ENCODE measurements around the gene WDR36. TPM values are rescaled to one million over a fixed set of nuclear protein-coding genes. Genes with fewer than 3 reads are reported as not detected.

WDR36 gene
- total and polyA plus RNA-seq, 2 of the 8 experiments (the other 6 are each of a cell fraction or from before 2014, with no cell fraction given), result 9.3 to 41.8 TPM

GRCh38 chr5:111060169-111060568 is 32.0 kb upstream of the WDR36 start:
- H3K23me2 ChIP-seq (ENCODE audit: low read depth, low read length), result no peaks in the 10 kb centered on the region
- H3K9ac ChIP-seq (replicated peaks in 1 of 4; ENCODE audit: extremely low read depth in 1 of 4, low read depth in 3 of 4, low read length in 3 of 4), result no peak overlapping the region
- no peak overlapping the region for H2BK5ac ChIP-seq (ENCODE audit: low read depth, low read length)
- H3K4me2 ChIP-seq (ENCODE audit: insufficient read depth in 1 of 2, low read depth in 2 of 2, low read length in 2 of 2), result no peak overlapping the region
- no peak overlapping the region for H2AK5ac ChIP-seq (ENCODE audit: low read depth, low read length)
- no peak overlapping the region for H3K18ac ChIP-seq (ENCODE audit: extremely low read depth, low read length)
- no peak overlapping the region for H3K14ac ChIP-seq (ENCODE audit: insufficient read length)
- H2BK12ac ChIP-seq (ENCODE audit: low read depth, low read length), result no peak overlapping the region
- no peak overlapping the region for H3K4ac ChIP-seq (replicated peaks; ENCODE audit: insufficient read length, low read depth, low read length)
- no peaks in the 10 kb centered on the region for H3K36me3 ChIP-seq (ENCODE audit: control insufficient read depth in 2 of 4, insufficient read depth in 4 of 4, low read length in 3 of 4)
- ChIA-PET CTCF (ENCODE audit: partially characterized antibody) (no interaction called here), POLR2A (ENCODE audit: partially characterized antibody) (no interaction called here)
- H3K23ac ChIP-seq (ENCODE audit: insufficient read length), result no peak overlapping the region
- DNase-seq (ENCODE audit: low read depth in 1 of 2, low spot score in 2 of 2) (no peak), FAIRE-seq (no peak)
- no peak overlapping the region for H2BK20ac ChIP-seq (ENCODE audit: low read length)
- no peak overlapping the region for H3K4me3 ChIP-seq (ENCODE audit: extremely low read depth in 1 of 4, insufficient read depth in 2 of 4, low read depth in 3 of 4, low read length in 4 of 4)
- no peak overlapping the region for H4K91ac ChIP-seq (replicated peaks; ENCODE audit: insufficient read length, low read length)
- no peaks in the 10 kb centered on the region for H3K27me3 ChIP-seq (replicated peaks in 1 of 4; ENCODE audit: control insufficient read depth in 3 of 4, extremely low read depth in 1 of 4, insufficient read depth in 3 of 4, low read length in 3 of 4)
- no peak overlapping the region for H4K5ac ChIP-seq (ENCODE audit: insufficient read length, low read depth, low read length)
- no peaks in the 10 kb centered on the region for H3K79me2 ChIP-seq (ENCODE audit: control insufficient read depth in 1 of 2, insufficient read depth in 2 of 2, low read length in 2 of 2)
- no peaks in the 10 kb centered on the region for H3K4me1 ChIP-seq (replicated peaks in 1 of 4; ENCODE audit: control insufficient read depth in 3 of 4, insufficient read depth in 4 of 4, low read length in 3 of 4)
- no peak overlapping the region for H3K56ac ChIP-seq (replicated peaks; ENCODE audit: insufficient read length, low read depth, low read length)
- H3K9me3 ChIP-seq (ENCODE audit: insufficient read depth in 2 of 2, low read depth in 1 of 2, low read length in 1 of 2), result no peaks in the 10 kb centered on the region
- no peak overlapping the region for H2AFZ ChIP-seq (ENCODE audit: low read length)
- H4K20me1 ChIP-seq (replicated peaks in 1 of 2; ENCODE audit: control insufficient read depth in 1 of 2, insufficient read depth in 2 of 2, low read length in 2 of 2), result no peaks in the 10 kb centered on the region
- H3K27ac ChIP-seq (ENCODE audit: low read depth, low read length), result no peak overlapping the region
- H3K79me1 ChIP-seq (ENCODE audit: low read depth, low read length), result no peaks in the 10 kb centered on the region
- H2BK120ac ChIP-seq (replicated peaks; ENCODE audit: low read depth, low read length), result no peak overlapping the region
- TF ChIP-seq SIX5 (IDR thresholded peaks at IDR 0.05; ENCODE audit: low read depth, low read length), result no peak
- 93% methylated on average over 2 of the region's 2 CpGs; no CpG with 5 or more reads in 1 of the 2 experiments for WGBS, 2 experiments (ENCODE audit: extremely low coverage in 1 of 2, insufficient coverage in 1 of 2, insufficient read length in 1 of 2, insufficient replicate concordance in 2 of 2, low coverage in 1 of 2, low lambda C conversion rate in 2 of 2, missing lambda C conversion rate in 1 of 2)
- H4K8ac ChIP-seq (ENCODE audit: extremely low read depth, insufficient read depth, low read length), result no peak overlapping the region
- no peak overlapping the region for H2BK15ac ChIP-seq (ENCODE audit: low read length)
